ENCODE results near the gene PPP1R27.

- TF ChIP-seq CTCF (conservative IDR thresholded peaks at IDR 0.05; ENCODE audit: low read depth, low read length) (no peak), EZH2 (IDR thresholded peaks at IDR 0.05; ENCODE audit: borderline replicate concordance, low read depth, low read length, poor library complexity, severe bottlenecking) (no peak)
Measured at GRCh38 chr17:81817758-81818147, 17.1 kb downstream of the PPP1R27 start.
